Neural progenitor cell (in vitro differentiated cells): Measurements from ENCODE around the gene ASTN1. TPM values are rescaled to one million over a fixed set of nuclear protein-coding genes. Genes with fewer than 3 reads are reported as not detected.
A peak's percentile ranks its signal among the peaks of the same experiment; 100 is the strongest.

Experiments used
- DNase-seq: peaks from one replicate; pipeline ENCODE4 v3.0.0-alpha.2; 2016; ENCODE audit warnings: low spot score
- H2AFZ ChIP-seq: fragments of 200-600 bp; sonication (generic); replicated peaks from 2 replicates; pipeline ENCODE4 v1.6.1; 2016; ENCODE audit warnings: antibody characterized with exemption
- H3F3A ChIP-seq: fragments of 200-600 bp; sonication (generic); 2 replicates; pipeline ENCODE4 v1.6.1; 2016; ENCODE audit warnings: antibody characterized with exemption, low read depth
- H3K27ac ChIP-seq: fragments of 200-600 bp; sonication (generic); 2 replicates; pipeline ENCODE4 v1.5.1; 2016; ENCODE audit warnings: mild to moderate bottlenecking
- H3K27me3 ChIP-seq: fragments of 200-600 bp; sonication (generic); 2 replicates; pipeline ENCODE4 v1.6.1; 2016; ENCODE audit warnings: mild to moderate bottlenecking, moderate library complexity
- H3K36me3 ChIP-seq: fragments of 200-600 bp; sonication (generic); 2 replicates; pipeline ENCODE4 v1.5.1; 2016
- H3K4me1 ChIP-seq: fragments of 200-600 bp; sonication (generic); 2 replicates; pipeline ENCODE4 v1.6.1; 2016; ENCODE audit warnings: mixed run types
- H3K4me2 ChIP-seq: fragments of 200-600 bp; sonication (generic); 2 replicates; pipeline ENCODE4 v1.6.1; 2016
- H3K4me3 ChIP-seq: fragments of 200-600 bp; sonication (generic); 2 replicates; pipeline ENCODE4 v1.5.1; 2016
- H3K79me2 ChIP-seq: fragments of 200-600 bp; sonication (generic); 2 replicates; pipeline ENCODE4 v1.6.1; 2016; ENCODE audit warnings: low read depth
- H3K9ac ChIP-seq: fragments of 200-600 bp; sonication (generic); 2 replicates; pipeline ENCODE4 v1.6.1; 2016
- H3K9me3 ChIP-seq: fragments of 200-600 bp; sonication (generic); 2 replicates; pipeline ENCODE4 v1.5.1; 2016; ENCODE audit warnings: low read depth
- H4K20me1 ChIP-seq: fragments of 200-600 bp; sonication (generic); 2 replicates; pipeline ENCODE4 v1.6.1; 2016; ENCODE audit warnings: low read depth
- H3K27ac Mint-ChIP-seq: 3 replicates; pipeline ENCODE4 v1.8.0; 2021; ENCODE audit warnings: mixed read lengths
- H3K27me3 Mint-ChIP-seq: 2 replicates; pipeline ENCODE4 v1.8.0; 2022; ENCODE audit warnings: low read depth, mild to moderate bottlenecking, inconsistent platforms, moderate library complexity, mixed read lengths; ENCODE audit not compliant: insufficient read depth
- H3K36me3 Mint-ChIP-seq: 3 replicates; pipeline ENCODE4 v1.8.0; 2021; ENCODE audit warnings: mixed read lengths
- H3K4me1 Mint-ChIP-seq: 3 replicates; pipeline ENCODE4 v1.8.0; 2021; ENCODE audit warnings: mixed read lengths
- H3K4me3 Mint-ChIP-seq: 3 replicates; pipeline ENCODE4 v1.8.0; 2021; ENCODE audit warnings: mild to moderate bottlenecking, moderate library complexity, mixed read lengths
- H3K9me3 Mint-ChIP-seq: 3 replicates; pipeline ENCODE4 v1.8.0; 2020; ENCODE audit warnings: mixed read lengths
- CTCF ChIP-seq: fragments of 200-600 bp; sonication (generic); IDR thresholded peaks from 2 replicates; pipeline ENCODE4 v1.5.1; 2017; ENCODE audit warnings: antibody characterized with exemption, mild to moderate bottlenecking
- EZH2 ChIP-seq: fragments of 200-600 bp; sonication (generic); IDR thresholded peaks from 2 replicates; pipeline ENCODE4 v1.6.1; 2017; ENCODE audit warnings: antibody characterized with exemption, mild to moderate bottlenecking, moderate library complexity
- EZH2phosphoT487 ChIP-seq: fragments of 200-600 bp; sonication (generic); IDR thresholded peaks from 2 replicates; pipeline ENCODE4 v1.6.1; 2017; ENCODE audit warnings: antibody characterized with exemption
- total RNA-seq: library from RNA; depleted of rRNA; stranded (reverse); fragments of >200 nt; gene quantifications from 2 replicates; pipeline ENCODE4 v1.2.3, GENCODE V29; 2015; ENCODE audit warnings: low replicate concordance

Gene ASTN1
- total RNA-seq, 1 donor from 2014 or later: 7.7 TPM

- Histone ChIP-seq H3K4me3 (no peak overlapping the region), H3K79me2 (no peaks in the 10 kb centered on the region), H3K4me2 (no peak overlapping the region), H3K36me3 (no peaks in the 10 kb centered on the region), H3F3A (peaks cover 4% of the 10 kb centered on the region), H3K4me1 (peaks cover 7% of the 10 kb centered on the region), H4K20me1 (peaks cover 14% of the 10 kb centered on the region), H3K9ac (no peak overlapping the region), H3K9me3 (no peaks in the 10 kb centered on the region), H3K27ac (no peak overlapping the region), H3K27me3 (peaks cover 100% of the 10 kb centered on the region), H2AFZ (no peak overlapping the region)
- H3K27me3 Mint-ChIP-seq: peaks cover 22% of the 10 kb centered on the region
- peaks cover 3% of the 10 kb centered on the region for H3K9me3 Mint-ChIP-seq
- no peak overlapping the region for H3K4me3 Mint-ChIP-seq
- no peak overlapping the region for H3K27ac Mint-ChIP-seq
- no peak for DNase-seq
- TF ChIP-seq EZH2 (no peak), EZH2phosphoT487 (no peak), CTCF (no peak)
- no peaks in the 10 kb centered on the region for H3K36me3 Mint-ChIP-seq
- peaks cover 7% of the 10 kb centered on the region for H3K4me1 Mint-ChIP-seq
Observed at GRCh38 chr1:177172272-177172671, 7.8 kb upstream of the ASTN1 start.

GRCh38 chr1:177171536-177172123, 7.1 kb upstream of the ASTN1 start:
- no peaks in the 10 kb centered on the region for H3K79me2 ChIP-seq
- H3K4me3 ChIP-seq: peak overlapping the region; percentile 65
- peaks cover 4% of the 10 kb centered on the region for H3F3A ChIP-seq
- H3K36me3 ChIP-seq: no peaks in the 10 kb centered on the region
- peak overlapping the region; percentile 86 for H2AFZ ChIP-seq
- no peaks in the 10 kb centered on the region for H3K36me3 Mint-ChIP-seq
- peak overlapping the region; percentile 99 for H3K4me2 ChIP-seq
- peaks cover 7% of the 10 kb centered on the region for H3K4me1 Mint-ChIP-seq
- H3K9me3 ChIP-seq: no peaks in the 10 kb centered on the region
- H3K4me1 ChIP-seq: peaks cover 7% of the 10 kb centered on the region
- peaks cover 100% of the 10 kb centered on the region for H3K27me3 ChIP-seq
- no peak overlapping the region for H3K27ac ChIP-seq
- H3K27me3 Mint-ChIP-seq: peaks cover 22% of the 10 kb centered on the region
- H3K4me3 Mint-ChIP-seq: no peak overlapping the region
- no peak overlapping the region for H3K9ac ChIP-seq
- no peak overlapping the region for H3K27ac Mint-ChIP-seq
- DNase-seq: no peak
- peaks cover 3% of the 10 kb centered on the region for H3K9me3 Mint-ChIP-seq
- no peak for TF ChIP-seq CTCF
- TF ChIP-seq EZH2: peak; percentile 87
- TF ChIP-seq EZH2phosphoT487: peak; percentile 72
- peaks cover 14% of the 10 kb centered on the region for H4K20me1 ChIP-seq

- no peak within 1 kb of the TSS for H3K27ac ChIP-seq
- H3K36me3 ChIP-seq: no peaks in the 10 kb centered on the region
- H4K20me1 ChIP-seq: peaks cover 14% of the 10 kb centered on the region
- Mint-ChIP-seq H3K4me1 (peaks cover 7% of the 10 kb centered on the region), H3K27me3 (peaks cover 23% of the 10 kb centered on the region), H3K36me3 (no peaks in the 10 kb centered on the region), H3K27ac (no peak within 1 kb of the TSS), H3K9me3 (peaks cover 3% of the 10 kb centered on the region), H3K4me3 (no peak within 1 kb of the TSS)
- no peaks in the 10 kb centered on the region for H3K79me2 ChIP-seq
- H3K27me3 ChIP-seq: peaks cover 100% of the 10 kb centered on the region
- H3K4me3 ChIP-seq: peak within 1 kb of the TSS; percentile 65
- peaks cover 4% of the 10 kb centered on the region for H3F3A ChIP-seq
- no peak within 1 kb of the TSS for H3K9ac ChIP-seq
- H3K9me3 ChIP-seq: no peaks in the 10 kb centered on the region
- peak; percentile 97 for TF ChIP-seq EZH2
- TF ChIP-seq CTCF: no peak
- peak; percentile 77 for TF ChIP-seq EZH2phosphoT487
- peak; percentile 91 for DNase-seq
- peaks cover 7% of the 10 kb centered on the region for H3K4me1 ChIP-seq
- H2AFZ ChIP-seq: peak within 1 kb of the TSS; percentile 86
- H3K4me2 ChIP-seq: peak within 1 kb of the TSS; percentile 99
Observed at GRCh38 chr1:177170756-177171535, 6.4 kb upstream of the ASTN1 start, which contains the start of gene BRINP2. BRINP2 (plus strand) TSS chr1:177170958; CDS start chr1:177229877, 58,919 bp downstream.
